ENCODE results near the gene CHRNB2.
A peak's percentile ranks its signal among the peaks of the same experiment; 100 is the strongest.

The CHRNB2 gene

DNA sequence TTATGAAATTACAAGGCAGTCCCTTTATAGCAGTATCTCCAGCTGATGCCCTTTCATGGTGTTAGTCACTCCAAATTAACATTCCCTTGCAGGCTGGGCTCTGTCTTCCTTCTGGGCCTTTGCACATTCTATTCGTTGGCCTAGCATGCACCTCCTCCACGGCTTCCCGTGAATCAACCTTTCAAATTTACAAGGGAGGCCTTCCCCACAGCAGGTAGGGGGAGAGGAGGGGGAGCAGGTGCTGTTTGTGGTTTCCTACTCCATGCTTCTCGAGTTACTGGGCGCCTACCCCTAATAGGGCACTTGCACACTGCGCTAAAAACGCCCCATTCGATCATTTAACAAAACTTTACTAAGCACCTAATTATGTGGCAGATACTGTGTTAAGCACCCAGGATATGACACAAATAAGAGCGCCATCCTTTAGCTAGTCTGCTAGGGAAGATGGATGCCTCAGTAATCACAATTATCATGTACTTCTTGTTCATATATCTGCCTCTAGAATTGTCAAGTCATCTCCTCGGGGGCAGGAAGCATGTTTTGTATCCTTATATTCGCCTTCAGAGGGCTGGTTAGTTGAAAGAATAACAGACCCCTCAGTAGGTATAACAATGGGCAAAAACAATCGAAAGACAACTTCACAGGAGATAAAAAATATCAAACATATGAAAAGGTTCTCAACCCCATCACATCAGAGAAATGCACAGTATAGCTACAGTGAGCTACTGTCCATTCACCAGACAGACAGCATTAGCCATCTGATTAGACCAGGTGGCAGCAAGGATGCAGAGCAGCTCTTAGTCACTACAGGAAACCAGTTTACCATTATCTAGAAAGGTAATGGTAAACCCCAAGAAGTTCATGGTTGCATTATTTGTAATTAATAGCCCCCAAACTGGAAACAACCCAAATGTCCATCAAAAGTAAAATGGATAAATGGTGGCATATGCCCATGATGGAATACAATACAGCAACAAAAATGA lies 42.1 kb downstream of the CHRNB2 start:
- DNase-seq (ENCODE audit: low read depth), result peak; percentile 82
- TF ChIP-seq CTCF (IDR thresholded peaks at IDR 0.05; ENCODE audit: insufficient read depth, low read depth, low read length, missing control alignments), result no peak
- H3K4me3 ChIP-seq (ENCODE audit: low read depth, low read length), result peak overlapping the region; percentile 85

GRCh38 chr1:154611150-154611862 lies 43.7 kb downstream of the CHRNB2 start:
- DNase-seq (ENCODE audit: low read depth), result no peak
- TF ChIP-seq CTCF (IDR thresholded peaks at IDR 0.05; ENCODE audit: insufficient read depth, low read depth, low read length, missing control alignments), result no peak
- no peak overlapping the region for H3K4me3 ChIP-seq (ENCODE audit: low read depth, low read length)

DNA sequence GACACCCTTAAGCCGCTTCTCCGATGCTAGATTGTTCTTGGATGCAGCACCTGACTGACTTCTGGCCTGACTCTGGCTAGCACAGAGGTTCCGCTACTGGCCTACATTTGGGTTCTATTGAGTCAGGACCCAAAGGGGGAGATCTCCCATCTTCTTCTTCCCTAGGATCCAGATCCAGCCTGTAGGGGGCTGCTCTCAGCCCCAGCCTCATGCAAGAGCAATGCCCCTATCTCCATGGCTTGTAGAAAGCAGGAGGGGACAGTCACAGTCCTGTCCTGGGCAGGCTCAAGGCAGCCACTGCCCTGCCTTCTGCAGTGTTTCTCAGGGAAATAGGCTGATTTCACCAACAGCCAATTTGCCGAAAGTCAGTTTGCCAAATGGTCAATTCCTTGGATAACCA lies 46.7 kb downstream of the CHRNB2 start:
- H3K4me3 ChIP-seq (ENCODE audit: low read depth, low read length), result no peak overlapping the region
- no peak for DNase-seq (ENCODE audit: low read depth)
- TF ChIP-seq CTCF (IDR thresholded peaks at IDR 0.05; ENCODE audit: insufficient read depth, low read depth, low read length, missing control alignments), result no peak

DNA sequence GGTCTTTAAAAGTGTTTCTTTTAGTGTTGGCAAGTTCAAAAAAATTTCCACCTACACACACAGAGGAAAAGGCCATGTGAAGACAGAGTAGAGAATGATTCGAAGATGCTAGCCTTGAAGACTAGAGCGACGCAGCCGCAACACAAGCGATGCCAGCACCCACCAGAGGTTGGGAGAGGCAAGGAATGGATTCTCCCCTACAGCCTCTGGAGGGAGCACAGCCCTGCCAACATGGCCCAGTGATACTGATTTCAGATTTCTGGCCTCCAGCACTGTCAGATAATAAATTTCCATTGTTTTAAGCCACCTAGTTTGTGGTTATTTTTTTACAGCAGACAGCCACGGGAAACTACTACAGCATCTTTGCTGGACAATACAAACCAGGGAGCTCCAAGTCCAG lies 47.3 kb downstream of the CHRNB2 start:
- no peak overlapping the region for H3K4me3 ChIP-seq (ENCODE audit: low read depth, low read length)
- no peak for DNase-seq (ENCODE audit: low read depth)
- TF ChIP-seq CTCF (IDR thresholded peaks at IDR 0.05; ENCODE audit: insufficient read depth, low read depth, low read length, missing control alignments), result no peak

DNA sequence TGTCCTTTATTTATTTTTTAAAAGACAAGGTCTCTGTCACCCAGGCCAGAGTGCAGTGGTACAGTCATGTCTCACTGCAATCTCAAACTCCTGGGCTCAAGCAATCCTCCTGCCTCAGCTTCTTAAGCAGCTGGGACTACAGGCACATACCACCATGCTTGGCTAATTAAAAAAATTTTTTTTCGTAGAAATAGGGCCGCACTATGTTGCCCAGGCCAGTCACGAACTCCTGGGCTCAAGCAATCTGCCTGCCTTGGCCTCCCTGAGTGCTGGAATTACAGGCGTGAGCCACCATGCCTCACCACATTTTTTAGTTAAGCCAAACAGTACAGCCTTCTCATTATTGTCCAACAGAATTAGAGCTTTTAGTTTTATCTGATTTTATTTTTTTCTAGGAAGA lies 47.8 kb downstream of the CHRNB2 start:
- DNase-seq (ENCODE audit: low read depth), result no peak
- no peak overlapping the region for H3K4me3 ChIP-seq (ENCODE audit: low read depth, low read length)
- no peak for TF ChIP-seq CTCF (IDR thresholded peaks at IDR 0.05; ENCODE audit: insufficient read depth, low read depth, low read length, missing control alignments)

DNA sequence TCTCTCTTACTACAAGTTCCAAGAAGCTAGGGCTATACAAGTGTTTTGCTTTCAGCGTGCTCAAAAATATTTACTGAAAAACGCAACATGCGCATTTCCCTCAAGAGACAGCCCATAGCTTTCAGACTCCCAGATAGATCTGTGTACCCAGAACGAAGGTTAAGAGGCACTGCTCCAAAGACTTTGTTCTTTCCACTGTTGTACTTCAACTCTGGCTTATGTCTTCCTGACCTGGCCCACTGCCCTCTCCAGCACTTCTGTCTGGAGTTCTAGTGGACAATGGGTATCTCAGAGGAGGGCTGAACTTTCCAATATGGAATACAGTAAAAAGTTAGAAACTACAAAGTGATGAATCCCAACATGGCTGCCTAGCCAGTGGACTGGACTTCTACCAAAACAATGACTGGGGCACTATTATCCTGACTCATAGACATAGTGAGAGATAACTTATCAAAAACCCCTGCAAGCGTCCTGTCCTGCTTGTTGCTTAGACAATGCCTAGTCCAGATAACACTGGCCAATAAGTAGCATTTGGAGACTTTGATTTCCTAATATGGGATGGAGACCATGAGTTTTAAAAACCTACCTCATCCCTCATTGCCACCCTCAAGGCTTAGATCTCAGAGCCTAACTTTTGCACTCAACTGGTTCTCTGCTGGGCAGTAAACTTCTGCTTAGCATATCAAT lies 49.2 kb downstream of the CHRNB2 start:
- no peak overlapping the region for H3K4me3 ChIP-seq (ENCODE audit: low read depth, low read length)
- DNase-seq (ENCODE audit: low read depth), result no peak
- no peak for TF ChIP-seq CTCF (IDR thresholded peaks at IDR 0.05; ENCODE audit: insufficient read depth, low read depth, low read length, missing control alignments)

Data from GM12865 (cell line).